Astrocyte (in vitro differentiated cells and primary cell): ENCODE measurements around the gene AMPD3.

Experiments used
- CTCF ChIP-seq: IDR thresholded peaks from 2 replicates; pipeline ENCODE4 v1.5.1; 2011; ENCODE audit warnings: low read depth, mild to moderate bottlenecking, inconsistent platforms, low read length, moderate library complexity; ENCODE audit not compliant: insufficient read depth
- EZH2 ChIP-seq: IDR thresholded peaks from 2 replicates; pipeline ENCODE4 v1.6.1; 2012; ENCODE audit warnings: mild to moderate bottlenecking, low read length, inconsistent platforms; ENCODE audit not compliant: insufficient read depth

- TF ChIP-seq CTCF (no peak), EZH2 (no peak)
Measured at GRCh38 chr11:10502065-10502680, 47.1 kb downstream of the AMPD3 start.
